AG04450 (cell line): Measurements from ENCODE around the gene RAMP3. TPM values are rescaled to one million over a fixed set of nuclear protein-coding genes. Genes with fewer than 3 reads are reported as not detected.
A peak's percentile ranks its signal among the peaks of the same experiment; 100 is the strongest.

Source experiments
- CTCF ChIA-PET: fragments of 300-600, 350-600 bp; formaldehyde crosslinking; extraction: SDS; loops from one replicate; lab custom pipeline; 2022; ENCODE audit warnings: antibody characterized with exemption, inconsistent platforms; lab: Charles Lee
- POLR2A ChIA-PET: fragments of 350-600 bp; formaldehyde crosslinking; extraction: SDS; loops from one replicate; lab custom pipeline; 2021; ENCODE audit warnings: antibody characterized with exemption, inconsistent platforms; lab: Yijun Ruan, JAX
- DNase-seq: peaks from one replicate; pipeline ENCODE4 v3.0.0-alpha.2; 2011; ENCODE audit warnings: low read depth, low spot score
- H3K27ac ChIP-seq: one replicate; pipeline ENCODE4 v1.5.1; 2012; ENCODE audit warnings: low read depth, low read length, control low read depth
- H3K27me3 ChIP-seq: one replicate; pipeline ENCODE4 v1.6.0; 2012; ENCODE audit warnings: low read length; ENCODE audit not compliant: control insufficient read depth, insufficient read depth
- H3K4me3 ChIP-seq: 2 replicates; pipeline ENCODE4 v1.5.1; 2011; ENCODE audit warnings: mild to moderate bottlenecking, low read depth, low read length, control low read depth
- H3K9me3 ChIP-seq: 2 replicates; pipeline ENCODE4 v1.5.1; 2012; ENCODE audit warnings: low read length; ENCODE audit not compliant: control insufficient read depth, insufficient read depth
- polyA plus RNA-seq: library from polyadenylated mRNA; depleted of rRNA; stranded (reverse); fragments of >200 nt; gene quantifications from 2 replicates; pipeline ENCODE4 v1.2.3, GENCODE V29; 2011
- TF ChIP-seq, protein P1 (sequence below): IDR thresholded peaks from 2 replicates; pipeline ENCODE4 v1.5.1; 2011; ENCODE audit warnings: low read depth, low read length, control low read depth, inconsistent platforms

The RAMP3 gene
- polyA plus RNA-seq, 1 experiment, result not detected

DNA sequence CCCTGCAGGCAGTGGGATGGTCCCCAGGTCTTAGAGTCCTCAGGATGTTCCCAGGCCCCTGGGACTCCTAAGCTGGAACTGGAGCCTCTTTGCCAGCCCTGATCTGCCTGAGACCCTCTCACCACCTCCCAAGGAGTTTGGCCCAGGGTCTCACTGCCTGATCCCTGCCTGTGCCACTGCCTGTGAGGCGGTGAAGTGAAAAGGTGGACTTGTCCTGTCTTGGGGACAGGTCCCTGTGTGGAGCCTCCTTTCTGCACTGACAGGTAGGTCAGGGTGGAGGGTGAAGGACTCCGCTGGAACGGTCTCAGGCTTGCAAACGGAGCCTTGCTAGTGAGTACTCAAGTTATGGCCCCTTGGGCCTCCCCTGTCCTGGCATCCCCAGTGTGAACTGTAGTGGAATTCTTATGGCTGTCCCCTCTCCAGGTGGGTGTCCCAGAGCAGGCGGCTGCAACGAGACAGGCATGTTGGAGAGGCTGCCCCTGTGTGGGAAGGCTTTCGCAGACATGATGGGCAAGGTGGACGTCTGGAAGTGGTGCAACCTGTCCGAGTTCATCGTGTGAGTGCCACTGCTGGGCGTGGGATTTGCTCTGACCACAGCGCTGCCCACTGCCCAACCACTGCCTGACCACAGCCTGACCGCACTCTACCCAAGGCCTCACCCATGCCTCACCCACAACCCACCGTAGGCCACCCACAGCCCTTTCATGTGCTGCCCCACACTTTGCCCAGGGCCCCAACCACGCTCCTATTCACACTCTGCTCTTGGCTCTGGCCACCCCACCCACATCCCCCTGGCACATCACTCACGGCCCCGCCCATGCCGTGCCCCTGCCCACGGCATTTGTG, 19.5 kb downstream of the RAMP3 start:
- peaks cover 8% of the 10 kb centered on the region for H3K27me3 ChIP-seq

DNA sequence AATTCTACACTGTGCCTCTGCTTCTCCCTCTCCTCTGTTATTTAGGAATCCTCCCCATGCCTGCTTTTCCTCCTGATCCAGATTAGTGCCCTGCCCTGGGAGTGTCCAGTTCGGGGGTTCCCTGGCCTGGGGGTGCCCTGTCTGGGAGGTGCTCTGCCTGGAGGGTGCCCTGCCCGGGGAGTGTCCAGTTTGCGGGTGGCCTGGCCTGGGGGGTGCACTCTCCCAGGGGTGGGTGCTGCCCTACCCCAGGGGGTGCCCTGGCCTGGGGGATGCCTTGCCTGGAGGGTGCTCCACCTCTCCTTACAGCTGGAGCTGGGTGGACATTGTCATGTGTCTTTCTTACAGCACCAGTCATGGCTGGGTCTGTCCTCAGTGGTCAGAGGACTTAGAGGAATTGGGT, 20.2 kb downstream of the RAMP3 start:
- ChIA-PET POLR2A (no interaction called here), CTCF (no interaction called here)
- TF ChIP-seq, protein P1, sequence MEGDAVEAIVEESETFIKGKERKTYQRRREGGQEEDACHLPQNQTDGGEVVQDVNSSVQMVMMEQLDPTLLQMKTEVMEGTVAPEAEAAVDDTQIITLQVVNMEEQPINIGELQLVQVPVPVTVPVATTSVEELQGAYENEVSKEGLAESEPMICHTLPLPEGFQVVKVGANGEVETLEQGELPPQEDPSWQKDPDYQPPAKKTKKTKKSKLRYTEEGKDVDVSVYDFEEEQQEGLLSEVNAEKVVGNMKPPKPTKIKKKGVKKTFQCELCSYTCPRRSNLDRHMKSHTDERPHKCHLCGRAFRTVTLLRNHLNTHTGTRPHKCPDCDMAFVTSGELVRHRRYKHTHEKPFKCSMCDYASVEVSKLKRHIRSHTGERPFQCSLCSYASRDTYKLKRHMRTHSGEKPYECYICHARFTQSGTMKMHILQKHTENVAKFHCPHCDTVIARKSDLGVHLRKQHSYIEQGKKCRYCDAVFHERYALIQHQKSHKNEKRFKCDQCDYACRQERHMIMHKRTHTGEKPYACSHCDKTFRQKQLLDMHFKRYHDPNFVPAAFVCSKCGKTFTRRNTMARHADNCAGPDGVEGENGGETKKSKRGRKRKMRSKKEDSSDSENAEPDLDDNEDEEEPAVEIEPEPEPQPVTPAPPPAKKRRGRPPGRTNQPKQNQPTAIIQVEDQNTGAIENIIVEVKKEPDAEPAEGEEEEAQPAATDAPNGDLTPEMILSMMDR, result 0 out of 2 replicates have a peak, but pooled peaks have one; percentile 2
- Histone ChIP-seq H3K9me3 (no peaks in the 10 kb centered on the region; the same call in 1 of the 2 replicates), H3K27me3 (peaks cover 8% of the 10 kb centered on the region), H3K27ac (no peak overlapping the region), H3K4me3 (no peak overlapping the region)
- DNase-seq, result no peak

More for the DNA sequence above, 19.5 kb downstream of the RAMP3 start:
- TF ChIP-seq, protein P1, result no peak
- no peak for DNase-seq
- Histone ChIP-seq H3K4me3 (no peak overlapping the region), H3K27ac (no peak overlapping the region), H3K9me3 (no peaks in the 10 kb centered on the region; the same call in 1 of the 2 replicates)
- ChIA-PET POLR2A (no interaction called here), CTCF (no interaction called here)

DNA sequence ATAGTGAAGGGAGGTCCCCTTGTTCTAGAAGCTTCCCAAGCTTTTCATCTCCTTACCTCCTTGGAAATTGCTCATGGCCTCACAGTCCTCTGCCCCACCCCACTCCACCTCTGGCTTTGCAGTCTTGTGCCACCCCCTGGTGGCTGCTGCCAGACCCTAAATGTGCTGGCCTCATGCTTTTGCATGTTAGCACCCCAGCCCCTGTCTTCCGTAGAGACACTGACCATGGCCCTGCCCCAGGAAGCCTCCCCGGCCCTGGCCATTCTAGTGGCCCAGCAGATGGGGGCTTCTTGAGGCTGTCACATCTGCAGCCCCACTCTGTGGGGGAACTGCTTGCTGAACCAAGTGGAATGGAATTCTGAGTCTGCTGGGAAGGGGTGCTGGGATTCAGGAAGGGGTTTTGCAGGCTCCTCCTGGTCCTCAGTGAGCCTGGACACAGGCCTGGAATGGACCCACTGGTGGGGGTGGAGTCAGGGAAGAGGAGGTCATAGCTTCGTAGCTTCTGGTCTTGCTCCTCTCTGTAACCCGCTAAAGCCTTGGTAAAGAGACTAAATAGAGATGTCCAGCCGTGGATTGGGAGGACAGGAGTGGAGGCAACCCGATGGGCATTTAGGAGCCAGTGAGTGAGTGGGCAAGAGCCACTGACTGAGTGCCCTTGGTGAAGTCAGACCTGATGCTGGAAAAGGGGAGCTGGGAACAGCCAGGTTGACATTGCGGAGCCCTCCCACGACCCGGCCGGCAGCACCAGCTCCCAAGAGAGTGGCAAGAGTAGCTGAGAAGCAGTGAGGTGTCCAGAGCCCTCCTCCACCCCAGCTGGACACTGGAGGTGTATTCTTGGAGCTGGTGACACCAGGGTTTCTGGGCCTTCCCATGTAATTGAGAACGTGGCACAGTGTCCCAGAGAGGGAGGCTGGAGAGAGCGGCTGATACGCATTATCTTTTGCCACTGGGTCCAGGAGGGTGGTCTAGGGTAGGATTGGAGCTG, 20.9 kb downstream of the RAMP3 start:
- CTCF ChIA-PET, result interaction anchor here (2.2 kb wide), 1 partner anchor 82 kb away, joined by 6 read pairs; no protein-coding TSS in a partner anchor
- Histone ChIP-seq H3K27ac (no peak overlapping the region), H3K27me3 (peaks cover 3% of the 10 kb centered on the region), H3K9me3 (no peaks in the 10 kb centered on the region; the same call in 1 of the 2 replicates), H3K4me3 (no peak overlapping the region)
- POLR2A ChIA-PET, result no interaction called here
- TF ChIP-seq, protein P1, result 0 out of 2 replicates have a peak, but pooled peaks have one; percentile 1
- no peak for DNase-seq

DNA sequence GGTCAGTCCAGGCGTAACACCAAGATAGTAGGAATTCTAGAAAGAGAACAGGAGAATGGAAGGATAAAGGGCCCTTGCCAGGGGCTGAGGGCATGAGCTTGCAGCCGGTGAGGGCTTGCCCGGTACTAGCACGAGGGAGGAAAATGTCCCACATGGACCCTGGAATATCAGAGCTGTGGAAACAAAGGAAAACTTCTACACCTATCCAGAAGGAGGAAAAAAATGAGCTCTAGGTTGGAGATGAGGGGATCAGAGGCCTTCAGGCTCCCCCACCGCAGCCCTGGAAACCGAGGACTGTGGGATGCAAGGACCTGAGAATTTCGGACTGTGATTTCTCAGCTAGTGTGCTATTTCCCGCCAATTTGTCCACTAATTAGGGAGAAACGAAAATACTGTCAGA, 22.1 kb downstream of the RAMP3 start:
- no peak for DNase-seq
- POLR2A ChIA-PET, result no interaction called here
- Histone ChIP-seq H3K4me3 (no peak overlapping the region), H3K9me3 (no peaks in the 10 kb centered on the region; the same call in 1 of the 2 replicates), H3K27me3 (peaks cover 6% of the 10 kb centered on the region), H3K27ac (no peak overlapping the region)
- CTCF ChIA-PET, result interaction anchor here (2.2 kb wide), 1 partner anchor 81 kb away, joined by 6 read pairs; no protein-coding TSS in a partner anchor
- TF ChIP-seq, protein P1, result no peak
